Renal pelvis (tissue), 4 donors: ENCODE data around the gene ZNF274. TPM values are rescaled to one million over a fixed set of nuclear protein-coding genes. Genes with fewer than 3 reads are reported as not detected.
A peak's percentile ranks its signal among the peaks of the same experiment; 100 is the strongest.
"Not testable (repeated sequence)": the region's sequence is repeated elsewhere in the genome, so short reads cannot be mapped to it uniquely, and the experiment has no call there.

ENCODE experiments used
- DNase-seq: peaks from one replicate; pipeline ENCODE4 v3.0.0-alpha.2; 2013
- polyA plus RNA-seq, 3 donors: library from polyadenylated mRNA; unstranded; fragments of 120-200 nt; gene quantifications; one replicate each; pipeline ENCODE4 v1.2.1, GENCODE V29; 2013; ENCODE audit not compliant: insufficient read length in 3 of 3

The ZNF274 gene
- polyA plus RNA-seq, 3 donors: 19.1 to 24.9 (median 23.8) TPM

DNA sequence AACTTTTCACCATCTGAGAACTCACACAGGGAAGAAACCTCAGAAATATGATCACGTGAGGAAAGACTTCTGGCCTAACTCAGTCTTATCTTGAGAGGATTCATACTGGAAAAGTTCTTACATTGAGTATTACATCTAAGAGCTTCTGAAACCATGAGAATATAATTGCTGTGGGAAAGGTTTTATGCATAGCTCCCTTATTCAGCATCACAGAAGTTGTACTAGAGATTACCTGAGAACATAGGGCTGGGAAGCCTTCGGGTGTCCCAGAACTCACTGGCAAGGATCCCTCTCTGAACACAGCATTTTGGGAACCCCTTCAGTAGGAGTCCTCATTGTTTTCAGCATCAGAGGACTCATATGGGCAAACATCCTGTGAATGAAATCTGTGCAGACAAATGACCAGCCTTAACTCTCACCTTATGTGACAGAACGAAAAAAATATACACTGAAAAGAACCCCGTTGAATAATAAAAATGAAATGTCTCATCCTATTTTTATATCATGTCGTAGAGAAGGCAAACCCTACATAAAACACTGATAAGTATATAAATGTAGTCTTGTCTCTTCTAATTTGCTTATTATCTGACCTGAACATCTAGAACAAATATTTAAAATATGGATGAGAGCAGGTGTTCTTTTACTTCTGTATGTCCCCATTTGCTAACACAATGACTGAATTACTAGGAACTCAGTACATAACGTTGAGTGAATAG, 14.2 kb downstream of the ZNF274 start:
- no peak for DNase-seq

DNA sequence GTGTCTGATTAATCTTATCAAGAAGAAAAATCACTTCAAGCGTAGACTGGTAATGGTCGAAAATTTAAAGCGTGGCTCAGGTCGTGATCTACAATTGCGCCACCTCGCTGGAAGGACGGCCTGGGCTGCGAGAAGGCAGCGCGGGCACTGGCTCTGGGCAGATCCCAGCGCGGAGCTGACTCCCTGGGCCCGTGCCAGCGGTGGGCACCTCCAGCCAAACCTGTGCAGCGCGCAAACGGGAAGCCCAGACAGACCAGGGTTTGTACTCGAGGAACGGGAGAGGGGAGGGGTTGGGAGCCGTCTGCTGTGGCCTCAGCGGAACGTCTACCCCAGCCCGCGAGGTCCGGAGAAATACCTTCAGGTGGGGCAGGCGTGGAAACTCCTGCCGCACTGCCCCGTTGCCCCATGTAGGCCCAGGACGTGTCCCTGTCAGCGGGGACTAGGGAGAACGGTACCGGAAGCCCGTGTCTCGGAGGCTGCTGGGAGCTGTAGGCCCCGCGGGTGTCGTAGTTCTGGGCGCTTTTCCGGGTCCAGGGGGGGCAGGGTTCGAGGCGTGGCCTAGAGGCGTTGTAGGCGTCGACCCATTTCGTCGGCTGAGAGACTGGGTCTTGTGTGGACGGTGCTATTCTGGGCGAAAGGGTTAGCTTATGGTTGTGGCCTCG, 21.1 kb downstream of the ZNF274 start:
- DNase-seq: no peak

DNA sequence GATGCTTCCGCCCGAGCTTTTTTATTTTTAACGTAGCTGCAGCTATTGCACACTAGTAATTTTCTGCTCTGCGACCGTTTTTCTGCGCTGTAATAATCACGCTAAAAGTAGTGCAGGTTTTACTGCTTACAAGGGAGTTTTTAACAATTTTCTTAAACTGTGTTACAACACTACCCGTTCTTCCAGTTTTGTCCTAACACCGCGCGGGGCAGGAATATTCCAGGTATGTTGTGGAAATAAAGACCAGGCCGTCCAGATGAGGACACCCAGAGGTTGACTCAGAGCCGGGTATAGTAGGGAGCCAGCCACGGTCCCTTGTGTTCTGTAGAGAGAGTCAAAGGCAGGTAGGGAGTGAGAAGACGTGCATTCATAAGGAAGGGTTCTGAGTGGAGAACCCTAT, 21.7 kb downstream of the ZNF274 start:
- no peak for DNase-seq

DNA sequence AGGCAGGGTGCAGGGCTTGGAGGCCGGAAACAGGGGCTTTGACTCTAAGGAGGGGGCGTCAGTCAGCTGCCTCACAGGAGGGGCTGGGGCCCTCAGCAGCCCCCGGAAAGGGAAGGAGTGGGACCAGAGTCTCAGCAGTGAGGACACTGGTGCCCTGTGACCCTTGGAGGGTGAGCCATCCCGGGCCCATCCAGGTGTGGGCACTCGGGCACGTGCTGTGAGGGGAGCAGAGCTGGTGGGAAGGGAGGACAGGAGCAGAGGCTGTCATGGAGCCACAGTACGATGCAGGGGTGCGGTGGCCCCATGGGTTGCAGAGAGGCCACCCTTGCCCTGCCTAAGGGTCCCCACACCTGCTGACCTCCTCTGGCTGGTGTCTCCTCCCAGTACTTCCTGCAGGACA, 26.7 kb downstream of the ZNF274 start:
- no peak for DNase-seq

DNA sequence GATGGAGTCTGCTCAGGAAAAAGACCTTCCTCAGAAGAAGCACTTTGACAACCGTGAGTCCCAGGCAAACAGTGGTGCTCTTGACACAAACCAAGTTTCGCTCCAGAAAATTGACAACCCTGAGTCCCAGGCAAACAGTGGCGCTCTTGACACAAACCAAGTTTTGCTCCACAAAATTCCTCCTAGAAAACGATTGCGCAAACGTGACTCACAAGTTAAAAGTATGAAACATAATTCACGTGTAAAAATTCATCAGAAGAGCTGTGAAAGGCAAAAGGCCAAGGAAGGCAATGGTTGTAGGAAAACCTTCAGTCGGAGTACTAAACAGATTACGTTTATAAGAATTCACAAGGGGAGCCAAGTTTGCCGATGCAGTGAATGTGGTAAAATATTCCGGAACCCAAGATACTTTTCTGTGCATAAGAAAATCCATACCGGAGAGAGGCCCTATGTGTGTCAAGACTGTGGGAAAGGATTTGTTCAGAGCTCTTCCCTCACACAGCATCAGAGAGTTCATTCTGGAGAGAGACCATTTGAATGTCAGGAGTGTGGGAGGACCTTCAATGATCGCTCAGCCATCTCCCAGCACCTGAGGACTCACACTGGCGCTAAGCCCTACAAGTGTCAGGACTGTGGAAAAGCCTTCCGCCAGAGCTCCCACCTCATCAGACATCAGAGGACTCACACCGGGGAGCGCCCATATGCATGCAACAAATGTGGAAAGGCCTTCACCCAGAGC, 29.6 kb downstream of the ZNF274 start:
- no peak for DNase-seq

DNA sequence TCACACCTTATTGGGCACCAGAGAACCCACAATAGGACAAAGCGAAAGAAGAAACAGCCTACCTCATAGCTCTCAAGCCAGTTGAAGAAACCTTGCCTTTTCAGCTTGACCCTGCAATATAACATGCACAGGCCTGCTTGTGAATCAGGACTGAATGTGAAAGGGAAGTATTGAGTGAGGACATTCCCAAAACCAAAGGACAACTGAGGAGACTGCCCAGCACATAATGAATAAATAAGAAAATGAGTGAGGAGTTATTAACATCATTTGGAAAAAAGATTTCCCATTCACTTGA, 30.2 kb downstream of the ZNF274 start:
- no peak for DNase-seq

DNA sequence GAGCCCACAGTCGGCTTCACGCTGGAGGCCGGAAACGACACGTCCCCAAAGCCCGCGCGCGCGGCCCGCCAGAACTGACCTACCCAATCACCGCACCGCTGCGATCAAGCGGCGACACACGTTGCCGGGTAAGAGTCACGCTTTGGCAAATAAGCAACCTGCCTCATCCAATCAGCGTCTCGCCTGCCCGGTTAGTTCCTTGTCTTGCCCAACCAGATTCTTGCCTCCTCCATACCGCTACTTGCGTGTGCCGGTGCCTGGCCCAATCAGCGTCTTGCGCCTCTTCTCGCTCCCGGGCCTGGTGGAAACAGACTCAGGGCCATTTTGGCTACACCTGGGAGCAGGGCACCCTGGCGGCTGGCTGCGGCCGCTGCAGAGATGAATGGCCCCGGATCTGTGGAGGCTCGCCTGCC, 34.2 kb downstream of the ZNF274 start:
- DNase-seq: no peak

DNA sequence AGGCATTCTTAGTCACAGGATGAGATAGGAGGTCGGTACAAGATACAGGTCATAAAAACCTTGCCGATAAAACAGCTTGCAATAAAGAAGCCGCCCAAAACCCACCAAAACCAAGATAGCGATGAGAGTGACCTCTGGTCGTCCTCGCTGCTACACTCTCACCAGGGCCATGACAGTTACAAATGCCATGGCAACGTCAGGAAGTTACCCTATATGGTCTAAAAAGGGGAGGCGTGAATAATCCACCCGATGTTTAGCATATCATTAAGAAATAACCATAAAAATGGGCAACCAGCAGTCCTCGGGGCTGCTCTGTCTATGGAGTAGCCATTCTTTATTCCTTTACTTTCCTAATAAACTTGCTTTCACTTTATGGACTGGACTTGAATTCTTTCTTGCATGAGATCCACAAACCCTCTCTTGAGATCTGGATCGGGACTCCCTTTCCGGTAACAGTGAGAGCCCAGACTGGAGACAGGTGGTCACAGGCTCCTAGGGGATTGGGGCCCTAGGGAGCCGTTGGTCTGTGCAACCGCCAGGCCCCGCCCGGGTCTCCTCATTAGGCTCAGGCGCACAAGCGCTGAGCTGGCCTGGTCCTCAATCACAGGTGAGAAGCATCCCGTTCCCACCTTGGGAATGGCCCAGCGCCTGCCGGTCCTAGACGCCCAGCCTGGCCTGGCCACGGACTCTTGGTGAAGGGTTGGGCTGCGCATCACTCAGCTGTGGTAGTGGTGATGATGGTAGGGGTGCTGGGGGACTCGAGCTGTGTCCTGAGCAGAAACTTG, 34.9 kb downstream of the ZNF274 start:
- DNase-seq: no peak

DNA sequence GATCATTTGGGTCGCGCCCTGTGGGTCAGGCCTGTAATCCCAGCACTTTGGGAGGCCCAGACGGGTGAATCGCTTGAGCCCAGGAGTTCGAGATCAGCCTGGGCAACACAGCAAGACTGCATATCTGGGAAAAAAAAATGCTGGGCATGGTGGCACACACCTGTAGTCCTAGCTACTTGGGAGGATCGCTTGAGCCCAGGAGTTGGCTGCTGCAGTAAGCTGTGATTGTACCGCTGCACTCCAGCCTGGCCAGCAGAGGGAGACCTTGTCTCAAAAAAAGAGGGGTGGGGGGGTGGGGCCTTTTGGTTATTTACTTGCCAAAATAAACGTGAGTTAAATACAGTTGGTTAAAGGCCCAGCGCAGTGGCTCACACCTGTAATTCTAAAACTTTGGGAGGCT, 36.0 kb downstream of the ZNF274 start:
- no peak for DNase-seq

DNA sequence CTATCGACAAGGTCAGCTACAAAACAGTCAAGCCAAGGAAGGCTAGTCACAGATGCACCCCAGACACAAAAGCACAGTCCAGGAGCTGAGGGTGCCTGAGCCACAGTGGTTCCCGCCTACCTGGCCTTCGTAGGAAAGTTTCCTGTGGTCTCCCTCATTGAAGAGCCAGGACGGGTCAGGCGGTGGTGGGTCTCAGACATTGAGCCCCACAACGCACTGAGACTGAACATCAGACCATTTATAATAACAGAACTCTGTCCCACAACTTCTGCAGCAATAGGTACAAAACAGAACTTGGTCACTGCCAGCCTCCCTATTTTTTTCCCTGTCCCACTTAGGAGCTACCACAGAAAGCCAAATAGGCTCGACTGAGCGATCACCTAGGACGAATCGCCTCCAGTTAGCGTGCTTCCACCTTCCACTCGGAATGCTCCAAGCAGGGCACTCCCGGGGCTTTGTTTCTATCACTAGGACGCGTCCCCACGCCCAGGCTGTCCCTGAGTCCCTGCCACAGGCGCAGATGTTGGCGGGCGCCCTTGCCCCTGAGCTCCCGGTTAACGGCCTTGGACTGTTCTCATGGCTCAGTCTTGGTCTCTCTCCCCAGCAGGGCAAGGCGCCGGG, 45.2 kb downstream of the ZNF274 start:
- no peak for DNase-seq

DNA sequence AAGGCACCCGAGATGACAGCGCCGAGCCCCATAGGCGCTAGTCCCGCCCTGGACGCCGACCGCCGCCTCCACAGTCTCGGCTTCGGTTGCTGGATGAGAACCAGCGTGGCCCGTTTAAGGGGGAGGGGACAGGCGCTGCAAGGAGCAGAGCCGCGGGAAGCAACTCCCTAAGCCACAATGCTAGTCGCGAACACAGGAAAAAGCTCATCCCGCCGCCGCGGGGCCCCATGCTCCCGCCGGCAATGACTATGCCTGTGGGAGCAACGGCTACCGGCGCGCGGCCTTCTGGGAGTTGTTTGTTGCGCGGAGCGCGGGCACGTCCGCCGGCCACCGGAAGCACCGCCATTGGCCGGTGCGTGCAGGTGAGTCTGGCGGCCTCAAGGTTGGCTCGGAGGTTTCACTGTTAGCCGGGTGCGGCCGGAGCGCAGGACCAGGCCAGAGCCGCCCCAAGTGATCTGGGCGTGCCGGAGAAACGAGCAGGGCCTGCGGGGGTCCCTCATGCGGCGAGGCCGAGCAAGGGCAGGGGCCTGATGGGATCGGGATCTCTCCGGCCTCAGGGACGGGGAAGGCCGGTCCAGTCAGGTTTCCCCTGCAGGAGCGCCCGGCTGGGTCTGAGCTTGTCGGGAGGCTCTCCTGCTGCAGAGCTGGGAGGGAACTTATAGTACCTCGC, 45.9 kb downstream of the ZNF274 start, which contains the start of gene ZNF544:
Gene ZNF544 (plus strand): TSS at position 330 of the 670 bp plus-strand sequence. CDS start 15,110 bp downstream, outside the sequence.
- peak; percentile 80 for DNase-seq

DNA sequence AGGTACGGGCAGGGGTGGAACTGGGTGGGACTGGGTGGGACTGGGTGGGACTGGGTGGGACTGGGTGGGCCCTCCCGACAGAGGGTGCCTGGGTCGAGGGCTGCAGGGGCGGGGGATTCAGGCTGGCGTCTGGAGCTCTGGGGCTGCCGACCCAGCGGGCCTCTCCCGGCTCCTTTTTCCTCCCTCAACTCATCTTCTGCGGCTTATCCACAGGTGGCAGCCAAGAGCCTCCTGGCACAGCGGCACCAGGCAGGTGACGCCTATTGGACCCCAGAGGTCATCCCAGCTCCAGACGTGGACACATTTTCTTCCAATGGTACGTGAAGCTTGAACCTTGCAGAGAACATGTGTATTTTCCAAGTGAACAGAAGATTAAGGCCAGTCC, 46.4 kb downstream of the ZNF274 start:
- no peak for DNase-seq

DNA sequence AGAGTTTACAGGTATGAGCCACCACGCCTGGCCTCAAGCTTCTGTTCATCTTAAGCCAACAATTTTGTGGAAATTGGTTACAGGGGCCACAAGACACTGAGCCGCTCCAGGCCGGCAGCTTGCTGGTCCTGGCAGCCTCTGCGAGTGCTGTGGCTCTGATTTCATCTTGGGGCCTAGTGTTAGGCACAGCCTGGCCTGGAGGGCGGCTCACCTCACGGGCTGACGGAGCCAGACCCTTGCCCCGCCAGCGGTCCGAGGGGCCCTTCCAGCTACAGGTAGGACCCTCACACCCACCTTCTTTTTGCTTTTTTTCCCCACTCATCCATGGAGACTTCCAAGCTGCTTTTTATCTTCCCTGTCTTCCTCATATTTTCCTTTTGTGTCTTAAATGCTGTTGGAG, 54.5 kb downstream of the ZNF274 start:
- no peak for DNase-seq

DNA sequence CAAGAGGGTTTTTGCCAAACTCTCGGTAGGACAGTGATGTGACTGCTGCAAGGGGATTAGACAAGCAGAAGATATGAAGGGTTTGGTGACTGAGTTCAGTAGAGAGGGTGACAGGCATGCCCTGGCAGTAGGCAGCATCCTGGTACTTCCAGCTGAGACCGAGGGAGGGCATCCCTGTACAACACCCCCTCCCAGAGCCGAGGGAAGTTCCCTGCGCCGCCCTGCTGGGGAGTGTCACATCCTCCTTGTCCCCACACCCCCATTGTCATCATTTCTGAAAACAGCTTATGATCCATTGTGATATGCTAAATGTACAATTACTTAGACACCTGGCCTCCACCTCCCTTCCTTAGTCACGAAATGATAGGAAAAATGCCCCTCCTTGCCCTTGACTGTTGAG, 60.5 kb downstream of the ZNF274 start:
- no peak for DNase-seq

DNA sequence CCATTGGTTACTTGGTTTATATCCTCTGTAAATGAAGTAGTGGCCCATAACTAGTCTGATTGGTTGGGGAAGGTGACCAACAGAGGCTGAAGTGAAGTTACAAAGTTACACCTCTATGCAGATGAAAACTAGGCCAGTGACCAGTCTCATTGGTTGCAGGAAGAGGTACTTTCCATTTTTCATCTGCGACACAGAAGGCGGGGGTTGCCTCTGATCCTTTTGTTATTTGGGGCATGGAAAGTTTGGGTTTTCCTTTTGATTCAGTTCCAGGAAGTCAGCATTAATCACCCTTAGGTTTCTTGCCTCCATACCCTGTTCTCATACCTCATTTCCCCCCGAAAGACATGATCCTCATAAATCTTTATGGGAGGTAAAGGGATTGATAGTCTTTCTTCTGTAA, 66.0 kb downstream of the ZNF274 start:
- no peak for DNase-seq

DNA sequence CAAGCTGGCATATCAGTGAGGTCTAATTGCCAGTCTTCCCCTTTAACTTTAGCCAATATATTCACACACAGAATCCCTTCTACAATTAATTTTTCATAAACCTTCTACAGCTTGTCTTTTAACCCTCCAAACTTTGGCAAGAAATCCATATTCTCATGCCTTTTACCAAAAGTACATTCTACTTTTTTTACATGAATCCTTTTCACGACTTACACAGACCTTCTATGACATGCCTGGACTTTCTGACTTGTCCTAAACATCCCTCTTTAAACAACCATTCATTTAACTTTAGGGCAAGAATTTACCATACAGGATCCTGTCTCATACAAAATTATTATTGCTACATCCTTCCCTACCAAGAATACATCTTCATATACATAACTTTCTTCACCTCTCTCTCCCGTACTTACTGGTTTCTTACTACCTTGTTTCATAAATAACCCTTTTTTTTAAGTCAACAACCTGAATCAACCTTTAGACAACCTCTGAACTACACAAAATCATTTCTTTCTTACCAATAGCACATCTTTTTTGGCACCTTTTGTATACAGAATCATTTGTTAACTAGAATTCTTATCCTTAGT, 69.3 kb downstream of the ZNF274 start:
- peak; percentile 37 for DNase-seq

DNA sequence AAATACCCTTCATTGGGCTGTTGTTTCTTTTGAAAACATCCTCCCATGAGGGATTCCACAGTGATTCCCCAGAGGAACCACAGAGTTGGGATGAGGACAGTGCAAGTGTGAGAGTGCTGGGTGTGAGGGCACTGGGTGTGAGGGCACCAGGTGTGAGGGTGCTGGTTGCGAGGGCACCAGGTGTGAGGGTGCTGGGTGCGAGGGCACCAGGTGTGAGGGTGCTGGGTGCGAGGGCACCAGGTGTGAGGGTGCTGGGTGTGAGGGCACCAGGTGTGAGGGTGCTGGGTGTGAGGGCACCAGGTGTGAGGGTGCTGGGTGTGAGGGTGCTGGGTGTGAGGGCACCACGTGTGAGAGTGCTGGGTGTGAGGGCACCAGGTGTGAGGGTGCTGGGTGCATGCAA, 75.4 kb downstream of the ZNF274 start:
- not testable (repeated sequence) for DNase-seq

DNA sequence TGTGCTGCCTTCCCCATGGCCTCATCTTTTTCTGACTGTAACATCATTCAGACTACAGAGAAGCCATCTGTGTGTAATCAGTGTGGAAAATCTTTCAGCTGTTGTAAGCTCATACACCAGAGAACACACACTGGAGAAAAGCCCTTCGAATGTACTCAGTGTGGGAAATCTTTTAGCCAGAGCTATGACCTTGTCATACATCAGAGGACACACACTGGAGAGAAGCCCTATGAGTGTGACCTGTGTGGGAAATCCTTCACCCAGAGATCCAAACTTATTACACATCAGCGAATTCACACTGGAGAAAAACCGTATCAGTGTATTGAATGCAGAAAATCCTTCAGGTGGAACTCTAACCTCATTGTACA, 78.7 kb downstream of the ZNF274 start:
- no peak for DNase-seq

DNA sequence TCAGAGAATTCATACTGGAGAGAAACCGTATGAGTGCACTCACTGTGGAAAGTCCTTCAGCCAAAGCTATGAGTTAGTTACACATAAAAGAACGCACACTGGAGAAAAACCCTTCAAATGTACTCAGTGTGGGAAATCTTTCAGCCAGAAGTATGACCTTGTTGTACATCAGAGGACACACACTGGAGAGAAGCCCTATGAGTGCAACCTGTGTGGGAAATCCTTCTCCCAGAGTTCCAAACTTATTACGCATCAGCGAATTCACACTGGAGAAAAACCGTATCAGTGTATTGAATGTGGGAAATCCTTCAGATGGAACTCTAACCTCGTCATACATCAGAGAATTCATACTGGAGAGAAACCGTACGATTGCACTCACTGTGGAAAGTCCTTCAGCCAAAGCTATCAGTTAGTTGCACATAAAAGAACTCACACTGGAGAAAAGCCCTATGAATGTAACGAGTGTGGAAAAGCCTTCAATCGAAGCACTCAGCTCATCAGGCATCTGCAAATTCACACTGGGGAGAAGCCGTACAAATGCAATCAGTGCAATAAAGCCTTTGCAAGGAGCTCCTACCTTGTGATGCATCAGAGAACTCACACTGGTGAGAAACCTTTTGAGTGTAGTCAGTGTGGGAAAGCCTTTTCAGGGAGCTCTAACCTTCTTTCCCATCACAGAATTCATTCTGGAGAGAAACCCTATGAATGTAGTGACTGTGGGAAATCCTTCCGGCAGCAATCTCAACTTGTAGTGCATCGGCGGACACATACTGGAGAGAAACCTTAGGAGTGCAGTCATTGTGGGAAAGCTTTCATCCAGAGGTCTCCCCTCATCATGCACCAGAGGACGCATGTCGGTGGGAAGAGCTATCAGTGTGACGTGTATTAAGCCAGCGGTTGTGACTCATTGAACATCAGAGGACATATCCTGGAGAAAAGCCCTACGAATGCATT, 79.4 kb downstream of the ZNF274 start:
- no peak for DNase-seq

DNA sequence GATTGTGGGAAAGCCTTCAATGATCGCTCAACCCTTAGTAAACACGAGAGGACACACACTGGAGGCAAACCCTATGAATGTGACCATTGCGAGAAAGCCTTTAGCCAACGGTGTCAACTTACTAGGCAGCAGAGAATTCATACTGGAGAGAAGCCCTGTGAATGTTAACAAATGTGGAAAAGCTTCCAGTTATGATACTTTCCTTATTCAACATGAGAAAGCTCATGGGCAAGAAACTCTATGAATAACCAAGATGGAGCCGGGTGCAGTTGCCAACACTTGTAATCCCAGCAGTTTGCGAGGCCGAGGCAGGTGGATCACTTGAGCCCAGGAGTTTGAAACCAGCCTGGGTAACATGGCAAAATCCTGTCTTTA, 80.0 kb downstream of the ZNF274 start:
- DNase-seq: no peak
